Measurements from ENCODE around the gene COLEC11.

Gene COLEC11

GRCh38 chr2:3646446-3646845 lies 51.5 kb downstream of the COLEC11 start:
- TF ChIP-seq CTCF (IDR thresholded peaks at IDR 0.05; ENCODE audit: insufficient read depth, low read depth, low read length, missing control alignments), result no peak
- DNase-seq (ENCODE audit: low read depth), result no peak
- no peak overlapping the region for H3K4me3 ChIP-seq (ENCODE audit: low read length)

GRCh38 chr2:3647246-3647645 lies 52.3 kb downstream of the COLEC11 start:
- no peak overlapping the region for H3K4me3 ChIP-seq (ENCODE audit: low read length)
- no peak for TF ChIP-seq CTCF (IDR thresholded peaks at IDR 0.05; ENCODE audit: insufficient read depth, low read depth, low read length, missing control alignments)
- no peak for DNase-seq (ENCODE audit: low read depth)

- no peak for DNase-seq (ENCODE audit: low read depth)
- TF ChIP-seq CTCF (IDR thresholded peaks at IDR 0.05; ENCODE audit: insufficient read depth, low read depth, low read length, missing control alignments), result no peak
- no peak overlapping the region for H3K4me3 ChIP-seq (ENCODE audit: low read length)
Observed at GRCh38 chr2:3647831-3648651, 53.1 kb downstream of the COLEC11 start.

GRCh38 chr2:3648652-3649177 lies 53.8 kb downstream of the COLEC11 start:
- no peak for DNase-seq (ENCODE audit: low read depth)
- no peak overlapping the region for H3K4me3 ChIP-seq (ENCODE audit: low read length)
- no peak for TF ChIP-seq CTCF (IDR thresholded peaks at IDR 0.05; ENCODE audit: insufficient read depth, low read depth, low read length, missing control alignments)

- no peak for DNase-seq (ENCODE audit: low read depth)
- H3K4me3 ChIP-seq (ENCODE audit: low read length), result no peak overlapping the region
- no peak for TF ChIP-seq CTCF (IDR thresholded peaks at IDR 0.05; ENCODE audit: insufficient read depth, low read depth, low read length, missing control alignments)
Observed at GRCh38 chr2:3649581-3649980, 54.7 kb downstream of the COLEC11 start.

- no peak for TF ChIP-seq CTCF (IDR thresholded peaks at IDR 0.05; ENCODE audit: insufficient read depth, low read depth, low read length, missing control alignments)
- no peak for DNase-seq (ENCODE audit: low read depth)
- no peak overlapping the region for H3K4me3 ChIP-seq (ENCODE audit: low read length)
Observed at GRCh38 chr2:3650140-3650920, 55.4 kb downstream of the COLEC11 start.

Data from epithelial cell of esophagus (primary cell).